ENCODE results near the gene CRACR2A. TPM values are rescaled to one million over a fixed set of nuclear protein-coding genes. Genes with fewer than 3 reads are reported as not detected.

Gene CRACR2A
- total RNA-seq, 4 donors from 2014 or later, result 34.5 to 165 (median 85.8) TPM

- in situ Hi-C loops (cut with MboI; ENCODE audit: low pct_ligation_motif_present in 1 of 4, low pct_unique_long_range_greater_than_20kb in 1 of 4, low sequenced_read_pairs in 3 of 4), result no loop called here
- no peak for DNase-seq
- intact Hi-C loops (cut with DNase I; ENCODE audit: low total_unique reads), result no loop called here
Observed at GRCh38 chr12:3622822-3623690, 129.9 kb downstream of the CRACR2A start.

GRCh38 chr12:3622021-3622821 lies 130.7 kb downstream of the CRACR2A start:
- intact Hi-C loops (cut with DNase I; ENCODE audit: low total_unique reads), result no loop called here
- H3K4me3 ChIP-seq, result no peak overlapping the region
- no peak for DNase-seq

More at GRCh38 chr12:3622822-3623690, 129.9 kb downstream of the CRACR2A start:
- TF ChIP-seq EP300 (IDR thresholded peaks at IDR 0.05; ENCODE audit: low read depth) (no peak), CTCF (IDR thresholded peaks at IDR 0.05) (no peak), POLR2AphosphoS5 (IDR thresholded peaks at IDR 0.05) (no peak), POLR2A (IDR thresholded peaks at IDR 0.05) (no peak)
- no peak overlapping the region for H3K27ac ChIP-seq
- no peaks in the 10 kb centered on the region for H3K4me1 ChIP-seq
- peaks cover 0 to 4% (median 0%) of the 10 kb centered on the region in 4 donors for H3K36me3 ChIP-seq
- H3K27me3 ChIP-seq, result no peaks in the 10 kb centered on the region
- H3K4me3 ChIP-seq, result no peak overlapping the region
- WGBS, 2 donors (ENCODE audit: low coverage in 1 of 2), result 81% methylated on average over 4 to 18 of the region's 18 CpGs
- H3K9me3 ChIP-seq, result no peaks in the 10 kb centered on the region

GRCh38 chr12:3620856-3621255 lies 132.1 kb downstream of the CRACR2A start:
- WGBS, 2 donors (ENCODE audit: low coverage in 1 of 2), result 87 to 94% methylated on average over 6 to 7 of the region's 7 CpGs
- no peak overlapping the region for H3K4me3 ChIP-seq
- no peak overlapping the region for H3K27ac ChIP-seq
- no peaks in the 10 kb centered on the region for H3K36me3 ChIP-seq
- intact Hi-C loops (cut with DNase I; ENCODE audit: low total_unique reads), result no loop called here
- no peak for TF ChIP-seq POLR2AphosphoS5 (IDR thresholded peaks at IDR 0.05)
- no peak for TF ChIP-seq POLR2A (IDR thresholded peaks at IDR 0.05)
- no peak for TF ChIP-seq EP300 (IDR thresholded peaks at IDR 0.05; ENCODE audit: low read depth)
- no peak for TF ChIP-seq CTCF (IDR thresholded peaks at IDR 0.05)
- no peaks in the 10 kb centered on the region for H3K4me1 ChIP-seq
- DNase-seq, result no peak
- H3K27me3 ChIP-seq, result no peaks in the 10 kb centered on the region
- no peaks in the 10 kb centered on the region for H3K9me3 ChIP-seq
- in situ Hi-C loops (cut with MboI; ENCODE audit: low pct_ligation_motif_present in 1 of 4, low pct_unique_long_range_greater_than_20kb in 1 of 4, low sequenced_read_pairs in 3 of 4), result no loop called here

More at GRCh38 chr12:3622021-3622821, 130.7 kb downstream of the CRACR2A start:
- peaks cover 0 to 4% (median 0%) of the 10 kb centered on the region in 4 donors for H3K36me3 ChIP-seq
- 88% methylated on average over 2 of the region's 2 CpGs; no CpG with 5 or more reads in 1 of the 2 donors for WGBS, 2 donors (ENCODE audit: low coverage in 1 of 2)
- H3K27ac ChIP-seq, result no peak overlapping the region
- no peaks in the 10 kb centered on the region for H3K9me3 ChIP-seq
- no peaks in the 10 kb centered on the region for H3K27me3 ChIP-seq
- no peaks in the 10 kb centered on the region for H3K4me1 ChIP-seq
- in situ Hi-C loops (cut with MboI; ENCODE audit: low pct_ligation_motif_present in 1 of 4, low pct_unique_long_range_greater_than_20kb in 1 of 4, low sequenced_read_pairs in 3 of 4), result no loop called here
- TF ChIP-seq EP300 (IDR thresholded peaks at IDR 0.05; ENCODE audit: low read depth), result no peak
- no peak for TF ChIP-seq CTCF (IDR thresholded peaks at IDR 0.05)
- no peak for TF ChIP-seq POLR2A (IDR thresholded peaks at IDR 0.05)
- no peak for TF ChIP-seq POLR2AphosphoS5 (IDR thresholded peaks at IDR 0.05)

- H3K4me1 ChIP-seq, result no peaks in the 10 kb centered on the region
- no peak overlapping the region for H3K27ac ChIP-seq
Observed at GRCh38 chr12:3617565-3617964, 135.3 kb downstream of the CRACR2A start.

More at GRCh38 chr12:3617565-3617964, 135.3 kb downstream of the CRACR2A start:
- TF ChIP-seq POLR2A (IDR thresholded peaks at IDR 0.05), result no peak
- TF ChIP-seq CTCF (IDR thresholded peaks at IDR 0.05), result no peak
- TF ChIP-seq EP300 (IDR thresholded peaks at IDR 0.05; ENCODE audit: low read depth), result no peak
- TF ChIP-seq POLR2AphosphoS5 (IDR thresholded peaks at IDR 0.05), result no peak
- in situ Hi-C loops (cut with MboI; ENCODE audit: low pct_ligation_motif_present in 1 of 4, low pct_unique_long_range_greater_than_20kb in 1 of 4, low sequenced_read_pairs in 3 of 4), result no loop called here
- Histone ChIP-seq H3K27me3 (no peaks in the 10 kb centered on the region), H3K4me3 (no peak overlapping the region), H3K36me3 (peaks cover 0 to 8% (median 0%) of the 10 kb centered on the region in 4 donors), H3K9me3 (no peaks in the 10 kb centered on the region)
- WGBS, 2 donors (ENCODE audit: low coverage in 1 of 2), result 92% methylated on average over 4 of the region's 4 CpGs; no CpG with 5 or more reads in 1 of the 2 donors
- intact Hi-C loops (cut with DNase I; ENCODE audit: low total_unique reads), result no loop called here
- DNase-seq, result no peak

Data from transverse colon (tissue), 4 donors.